ENCODE results near the gene ZSCAN12.

ZSCAN12 gene

DNA sequence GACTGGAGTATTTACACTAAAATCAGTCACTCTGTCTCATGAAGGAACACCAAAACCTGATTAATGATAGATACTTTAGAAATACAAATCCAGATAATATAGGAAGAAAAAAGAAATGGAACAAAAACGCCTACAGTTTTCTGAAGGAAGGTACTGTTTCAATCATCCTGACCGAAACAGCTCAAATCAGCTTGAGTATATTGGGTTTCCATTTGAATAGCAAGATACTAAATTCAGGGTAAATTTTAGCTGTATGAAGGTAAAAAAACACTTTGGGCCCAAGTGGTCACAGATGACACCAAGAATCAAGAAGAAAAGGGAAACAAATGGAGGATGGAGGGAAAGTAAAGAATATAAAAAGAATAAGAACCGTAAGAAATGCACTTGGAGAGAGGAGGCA is 36.9 kb upstream of the ZSCAN12 start:
- no peak for DNase-seq (ENCODE audit: low read depth)
- H3K4me3 ChIP-seq (ENCODE audit: low read length): no peak overlapping the region
- TF ChIP-seq, protein P1, sequence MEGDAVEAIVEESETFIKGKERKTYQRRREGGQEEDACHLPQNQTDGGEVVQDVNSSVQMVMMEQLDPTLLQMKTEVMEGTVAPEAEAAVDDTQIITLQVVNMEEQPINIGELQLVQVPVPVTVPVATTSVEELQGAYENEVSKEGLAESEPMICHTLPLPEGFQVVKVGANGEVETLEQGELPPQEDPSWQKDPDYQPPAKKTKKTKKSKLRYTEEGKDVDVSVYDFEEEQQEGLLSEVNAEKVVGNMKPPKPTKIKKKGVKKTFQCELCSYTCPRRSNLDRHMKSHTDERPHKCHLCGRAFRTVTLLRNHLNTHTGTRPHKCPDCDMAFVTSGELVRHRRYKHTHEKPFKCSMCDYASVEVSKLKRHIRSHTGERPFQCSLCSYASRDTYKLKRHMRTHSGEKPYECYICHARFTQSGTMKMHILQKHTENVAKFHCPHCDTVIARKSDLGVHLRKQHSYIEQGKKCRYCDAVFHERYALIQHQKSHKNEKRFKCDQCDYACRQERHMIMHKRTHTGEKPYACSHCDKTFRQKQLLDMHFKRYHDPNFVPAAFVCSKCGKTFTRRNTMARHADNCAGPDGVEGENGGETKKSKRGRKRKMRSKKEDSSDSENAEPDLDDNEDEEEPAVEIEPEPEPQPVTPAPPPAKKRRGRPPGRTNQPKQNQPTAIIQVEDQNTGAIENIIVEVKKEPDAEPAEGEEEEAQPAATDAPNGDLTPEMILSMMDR (conservative IDR thresholded peaks at IDR 0.05; ENCODE audit: low read length): no peak

DNA sequence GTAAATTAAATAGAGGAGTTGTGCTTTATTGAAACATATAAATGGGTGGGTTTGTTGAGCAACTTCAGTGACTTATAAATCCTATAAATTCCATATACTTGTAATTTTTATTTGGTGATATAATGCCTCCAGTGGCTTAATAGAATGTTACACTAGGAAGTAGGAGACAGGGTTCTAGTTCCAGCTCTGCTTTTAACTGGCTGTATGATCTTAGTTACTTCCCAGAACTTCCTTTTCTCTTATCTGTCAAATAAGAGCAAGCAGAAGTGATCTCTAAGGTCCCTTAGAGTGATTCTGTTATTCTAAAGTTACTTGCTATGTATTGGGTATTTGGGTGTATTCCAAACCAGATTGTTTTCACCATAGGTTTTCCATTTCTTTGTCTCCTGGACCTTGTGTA is 33.6 kb upstream of the ZSCAN12 start:
- no peak overlapping the region for H3K4me3 ChIP-seq (ENCODE audit: low read length)
- no peak for DNase-seq (ENCODE audit: low read depth)
- TF ChIP-seq, protein P1 (conservative IDR thresholded peaks at IDR 0.05; ENCODE audit: low read length): no peak

DNA sequence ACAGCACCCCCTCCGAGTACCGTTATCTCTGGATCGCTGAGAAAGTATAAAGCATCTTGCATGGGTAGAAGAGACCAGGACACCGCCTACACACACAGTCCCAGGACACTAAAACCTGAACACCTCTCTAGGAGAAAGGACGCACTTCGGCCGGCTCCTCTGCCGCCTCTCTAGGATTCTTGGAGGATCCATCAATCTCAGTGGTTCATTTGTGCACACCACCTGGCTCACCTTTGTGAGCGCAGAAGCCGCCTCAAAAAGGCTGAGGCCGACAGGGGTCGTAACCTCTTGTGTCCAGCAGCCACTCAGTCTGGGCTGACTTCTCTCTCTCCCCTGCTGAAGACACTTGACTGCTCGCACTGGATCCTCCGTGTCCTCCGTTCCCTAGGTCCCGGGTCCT is 30.2 kb upstream of the ZSCAN12 start:
- H3K4me3 ChIP-seq (ENCODE audit: low read length): no peak overlapping the region
- TF ChIP-seq, protein P1 (conservative IDR thresholded peaks at IDR 0.05; ENCODE audit: low read length): no peak
- no peak for DNase-seq (ENCODE audit: low read depth)

GRCh38 chr6:28425944-28426541 is 26.5 kb upstream of the ZSCAN12 start:
- no peak for DNase-seq (ENCODE audit: low read depth)
- TF ChIP-seq, protein P1 (conservative IDR thresholded peaks at IDR 0.05; ENCODE audit: low read length): no peak
- H3K4me3 ChIP-seq (ENCODE audit: low read length): no peak overlapping the region

DNA sequence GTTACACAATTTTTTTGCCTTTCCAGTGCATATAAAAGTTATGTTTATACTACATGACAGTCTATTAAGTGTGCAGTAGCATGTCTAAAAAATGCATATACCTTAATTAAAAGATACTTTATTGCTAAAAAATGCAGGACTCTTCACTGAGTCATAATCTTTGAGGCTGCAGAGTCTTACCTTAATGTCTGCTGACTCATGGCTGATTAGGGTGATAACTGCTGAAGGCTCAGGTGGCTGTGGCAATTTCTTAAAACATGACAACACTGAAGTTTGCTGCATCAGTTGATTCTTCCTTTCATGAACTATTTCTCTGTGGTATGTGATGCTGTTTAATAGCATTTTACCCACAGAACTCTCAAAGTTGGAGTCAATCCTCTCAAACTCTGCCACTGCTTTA is 24.6 kb upstream of the ZSCAN12 start:
- TF ChIP-seq, protein P1 (conservative IDR thresholded peaks at IDR 0.05; ENCODE audit: low read length): no peak
- no peak overlapping the region for H3K4me3 ChIP-seq (ENCODE audit: low read length)
- DNase-seq (ENCODE audit: low read depth): no peak

GRCh38 chr6:28423546-28423945 is 24.0 kb upstream of the ZSCAN12 start:
- H3K4me3 ChIP-seq (ENCODE audit: low read length): no peak overlapping the region
- DNase-seq (ENCODE audit: low read depth): no peak
- TF ChIP-seq, protein P1 (conservative IDR thresholded peaks at IDR 0.05; ENCODE audit: low read length): no peak

- H3K4me3 ChIP-seq (ENCODE audit: low read length): no peak overlapping the region
- TF ChIP-seq, protein P1 (conservative IDR thresholded peaks at IDR 0.05; ENCODE audit: low read length): no peak
- DNase-seq (ENCODE audit: low read depth): no peak
Observed at GRCh38 chr6:28413681-28414080, 14.1 kb upstream of the ZSCAN12 start.
